Activated T-cell treated with anti-CD3 and anti-CD28 coated beads, Interleukin-2, amount 50 U/mL, for 24 hours (primary cell): ENCODE data around the gene AFF3.

Experiments used
- DNase-seq: peaks from one replicate; pipeline ENCODE4 v3.0.0-alpha.2; 2020
- H3K27ac Mint-ChIP-seq: 2 replicates; pipeline ENCODE4 v1.8.0; 2020; ENCODE audit warnings: mild to moderate bottlenecking, mixed read lengths
- H3K27me3 Mint-ChIP-seq: 2 replicates; pipeline ENCODE4 v1.8.0; 2020; ENCODE audit warnings: mixed read lengths
- H3K36me3 Mint-ChIP-seq: 2 replicates; pipeline ENCODE4 v1.8.0; 2020; ENCODE audit warnings: low read depth, mixed read lengths
- H3K4me1 Mint-ChIP-seq: 2 replicates; pipeline ENCODE4 v1.8.0; 2020; ENCODE audit warnings: low read depth, mixed read lengths
- H3K4me3 Mint-ChIP-seq: 2 replicates; pipeline ENCODE4 v1.8.0; 2020; ENCODE audit warnings: mild to moderate bottlenecking, moderate library complexity, mixed read lengths
- H3K9me3 Mint-ChIP-seq: 2 replicates; pipeline ENCODE4 v1.8.0; 2020; ENCODE audit warnings: mixed read lengths

The AFF3 gene

DNA sequence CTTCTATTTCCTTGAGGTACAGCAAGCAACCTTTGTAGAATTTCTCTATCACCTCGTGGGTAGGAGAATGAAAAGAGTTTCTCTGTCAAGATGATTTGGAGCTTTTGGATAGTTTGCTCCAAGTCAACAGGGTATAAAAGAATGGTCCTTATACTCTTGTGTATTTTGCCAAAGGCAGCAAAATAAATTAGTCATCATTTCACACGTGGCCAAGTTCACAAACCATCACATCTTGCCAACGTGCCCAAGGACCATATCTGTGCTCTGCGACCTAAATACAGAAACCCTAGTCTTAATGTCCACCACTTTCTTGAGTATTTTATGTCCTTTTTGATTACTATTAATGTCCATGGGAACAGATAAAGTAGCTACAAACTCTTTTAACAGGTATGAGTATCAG is 262.9 kb downstream of the AFF3 start:
- Mint-ChIP-seq H3K4me1 (no peaks in the 10 kb centered on the region), H3K27me3 (no peaks in the 10 kb centered on the region)
- DNase-seq: no peak

DNA sequence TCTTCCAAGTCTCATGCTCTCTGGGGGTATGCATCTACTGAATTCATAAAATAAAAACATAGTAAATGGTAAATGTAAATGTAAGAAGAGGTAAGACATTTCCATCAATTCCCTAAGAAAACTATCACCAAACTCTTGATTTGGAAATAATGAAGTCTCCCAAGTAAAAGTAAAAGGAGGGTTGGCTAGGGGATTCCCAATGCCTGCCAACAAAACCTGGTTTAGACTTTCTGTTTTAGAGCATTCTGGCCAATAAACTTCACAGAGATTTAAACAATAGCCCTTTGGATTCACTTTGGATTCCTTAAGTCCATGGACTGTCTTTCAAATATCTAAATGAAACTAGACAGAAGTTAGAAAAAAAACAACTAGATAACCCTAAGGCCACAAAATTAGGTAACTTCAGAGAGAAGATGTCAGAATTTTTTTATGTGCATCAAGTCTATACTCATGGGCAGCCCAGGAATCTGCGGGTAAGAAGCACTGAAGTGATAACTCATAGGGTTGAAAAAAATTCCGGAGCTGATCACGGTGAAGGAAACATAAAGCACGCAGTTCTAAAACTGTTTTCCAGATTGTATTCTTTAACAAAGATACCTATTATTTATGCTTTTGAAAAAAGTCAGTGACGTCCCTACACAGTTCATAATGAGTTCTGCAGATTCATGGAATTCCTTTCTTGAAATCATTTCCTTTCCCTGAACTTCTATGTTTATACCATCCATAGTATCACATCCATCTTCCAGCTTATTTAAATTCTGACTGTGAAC is 263.6 kb downstream of the AFF3 start:
- no peak overlapping the region for H3K27ac Mint-ChIP-seq

More for the DNA sequence above, 262.9 kb downstream of the AFF3 start:
- no peak overlapping the region for H3K27ac Mint-ChIP-seq
- H3K4me3 Mint-ChIP-seq: no peak overlapping the region
- H3K36me3 Mint-ChIP-seq: no peaks in the 10 kb centered on the region
- no peaks in the 10 kb centered on the region for H3K9me3 Mint-ChIP-seq

GRCh38 chr2:99877963-99878362 is 264.4 kb downstream of the AFF3 start:
- Mint-ChIP-seq H3K27me3 (no peaks in the 10 kb centered on the region), H3K4me3 (no peak overlapping the region), H3K4me1 (no peaks in the 10 kb centered on the region), H3K27ac (no peak overlapping the region), H3K36me3 (no peaks in the 10 kb centered on the region), H3K9me3 (no peaks in the 10 kb centered on the region)
- no peak for DNase-seq

More for the DNA sequence above, 263.6 kb downstream of the AFF3 start:
- no peaks in the 10 kb centered on the region for H3K27me3 Mint-ChIP-seq
- no peaks in the 10 kb centered on the region for H3K4me1 Mint-ChIP-seq
- DNase-seq: no peak
- H3K4me3 Mint-ChIP-seq: no peak overlapping the region
- H3K9me3 Mint-ChIP-seq: no peaks in the 10 kb centered on the region
- H3K36me3 Mint-ChIP-seq: no peaks in the 10 kb centered on the region

DNA sequence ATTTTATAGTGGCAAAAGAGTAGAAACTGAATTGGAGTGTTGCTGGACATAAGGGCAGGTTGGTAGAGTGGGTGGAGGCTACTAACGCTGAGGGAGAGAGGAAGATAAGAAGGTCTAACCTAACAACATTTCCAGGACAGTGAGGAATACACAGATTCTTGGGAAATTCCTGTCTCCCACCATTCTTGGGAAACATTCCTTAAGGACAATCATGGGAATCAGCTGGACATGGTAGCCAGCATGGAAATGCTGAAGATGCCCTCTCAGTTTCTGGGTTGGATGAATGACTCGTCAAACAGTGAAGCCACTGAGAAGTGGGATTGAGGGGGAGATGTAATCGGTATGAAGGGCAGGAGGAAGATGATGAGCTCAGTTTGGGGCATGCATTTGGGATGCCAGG is 265.4 kb downstream of the AFF3 start:
- no peaks in the 10 kb centered on the region for H3K9me3 Mint-ChIP-seq
- no peaks in the 10 kb centered on the region for H3K27me3 Mint-ChIP-seq
- DNase-seq: no peak
- no peaks in the 10 kb centered on the region for H3K36me3 Mint-ChIP-seq
- no peak overlapping the region for H3K4me3 Mint-ChIP-seq
- H3K27ac Mint-ChIP-seq: no peak overlapping the region
- H3K4me1 Mint-ChIP-seq: no peaks in the 10 kb centered on the region

DNA sequence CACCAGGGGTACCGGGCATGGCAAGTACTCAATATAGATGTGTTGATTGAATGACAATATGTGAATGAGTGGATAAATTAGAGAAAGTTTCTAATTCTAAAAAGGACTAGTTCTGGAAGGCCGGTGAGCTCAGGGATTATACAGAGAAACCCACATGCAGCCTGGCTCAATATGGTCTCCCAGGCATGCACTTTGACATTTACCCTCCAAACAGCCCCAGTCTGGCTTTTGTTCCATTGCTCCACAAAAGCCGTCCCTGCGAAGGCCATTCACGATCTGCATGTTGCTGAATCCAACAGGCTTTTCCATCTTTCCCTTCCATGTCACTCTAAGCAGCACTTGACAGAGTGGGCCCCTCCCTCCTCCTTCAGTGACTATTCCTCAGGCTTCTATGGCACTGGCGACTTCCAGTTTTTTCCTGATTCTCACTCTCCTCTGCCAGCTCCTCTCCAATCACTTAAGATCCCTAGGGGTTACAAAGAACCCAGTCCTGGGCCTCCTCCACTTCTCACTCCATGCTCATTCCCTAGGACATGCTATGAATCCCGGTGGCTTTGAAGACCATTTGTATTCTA is 266.7 kb downstream of the AFF3 start:
- H3K27ac Mint-ChIP-seq: no peak overlapping the region
- DNase-seq: no peak
- H3K27me3 Mint-ChIP-seq: no peaks in the 10 kb centered on the region
- no peaks in the 10 kb centered on the region for H3K4me1 Mint-ChIP-seq
- no peaks in the 10 kb centered on the region for H3K36me3 Mint-ChIP-seq
- no peaks in the 10 kb centered on the region for H3K9me3 Mint-ChIP-seq
- H3K4me3 Mint-ChIP-seq: no peak overlapping the region

DNA sequence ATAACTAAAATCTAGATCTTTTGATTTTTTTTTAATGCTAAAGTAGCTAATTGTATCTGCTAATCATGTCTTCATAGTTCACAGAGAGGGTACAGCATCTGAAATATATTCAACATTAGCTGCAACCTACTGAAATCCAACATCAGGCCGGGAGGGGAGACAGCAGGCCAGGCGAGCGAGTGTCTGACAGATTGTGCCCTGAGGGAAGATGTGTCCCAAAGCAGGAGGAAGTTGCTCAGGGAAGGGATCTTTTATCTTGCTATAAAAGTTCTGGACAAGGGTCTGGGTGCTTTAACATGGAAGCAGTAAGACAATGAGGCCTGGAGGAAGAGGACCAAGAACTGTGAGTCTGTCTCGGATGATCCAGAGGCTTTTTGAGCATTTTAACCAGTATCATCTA is 274.1 kb downstream of the AFF3 start:
- H3K27ac Mint-ChIP-seq: no peak overlapping the region
- no peak for DNase-seq

GRCh38 chr2:99867770-99868169 is 274.6 kb downstream of the AFF3 start:
- no peak for DNase-seq
- Mint-ChIP-seq H3K4me3 (no peak overlapping the region), H3K27ac (no peak overlapping the region), H3K36me3 (no peaks in the 10 kb centered on the region), H3K4me1 (no peaks in the 10 kb centered on the region), H3K27me3 (peaks cover 4% of the 10 kb centered on the region), H3K9me3 (no peaks in the 10 kb centered on the region)

More for the DNA sequence above, 274.1 kb downstream of the AFF3 start:
- H3K27me3 Mint-ChIP-seq: peaks cover 4% of the 10 kb centered on the region
- H3K4me1 Mint-ChIP-seq: no peaks in the 10 kb centered on the region
- H3K9me3 Mint-ChIP-seq: no peaks in the 10 kb centered on the region
- H3K36me3 Mint-ChIP-seq: no peaks in the 10 kb centered on the region
- H3K4me3 Mint-ChIP-seq: no peak overlapping the region

DNA sequence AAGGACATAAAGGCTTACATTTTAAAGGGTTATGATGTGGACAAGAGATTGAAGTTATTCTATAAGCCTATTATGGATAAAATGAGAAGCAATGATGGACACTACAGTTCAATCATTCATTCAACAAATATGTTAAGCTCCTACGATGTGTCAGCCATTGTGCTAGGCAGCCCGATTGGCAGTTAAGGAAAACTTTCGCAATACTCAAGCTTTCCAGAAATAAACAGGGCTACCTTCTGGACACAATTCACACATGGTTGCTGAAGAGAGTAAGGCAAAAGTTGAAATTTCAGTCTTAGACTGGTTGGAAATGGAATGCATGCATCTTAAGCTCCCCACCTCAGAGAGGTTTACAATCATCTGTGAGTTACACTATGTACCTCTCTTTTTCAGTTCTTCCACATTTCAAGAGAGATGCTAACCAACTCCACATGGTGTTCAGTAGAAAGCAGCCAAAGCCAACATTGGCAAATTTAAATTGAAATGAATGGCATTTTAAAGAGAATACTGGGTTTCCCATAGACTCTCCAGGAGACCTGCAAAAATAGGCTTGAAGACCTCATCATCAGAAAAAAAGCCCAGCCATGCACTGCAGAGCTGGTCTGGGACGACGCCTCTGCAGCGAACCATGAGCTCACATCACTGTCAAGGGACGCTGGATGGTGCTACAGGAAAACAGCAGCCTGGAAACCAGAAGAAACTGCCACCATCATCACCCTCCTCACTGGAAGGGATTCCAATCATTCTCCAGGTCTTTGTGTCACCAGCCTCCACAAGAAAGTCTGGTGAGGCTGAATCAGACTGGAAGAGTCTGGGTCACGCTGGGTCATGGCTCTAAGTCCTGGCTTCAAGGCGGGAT is 276.3 kb downstream of the AFF3 start:
- peaks cover 16% of the 10 kb centered on the region for H3K4me1 Mint-ChIP-seq
- H3K4me3 Mint-ChIP-seq: no peak overlapping the region
- no peak overlapping the region for H3K27ac Mint-ChIP-seq
- H3K36me3 Mint-ChIP-seq: no peaks in the 10 kb centered on the region
- no peaks in the 10 kb centered on the region for H3K9me3 Mint-ChIP-seq
- H3K27me3 Mint-ChIP-seq: peaks cover 4% of the 10 kb centered on the region
- DNase-seq: no peak

DNA sequence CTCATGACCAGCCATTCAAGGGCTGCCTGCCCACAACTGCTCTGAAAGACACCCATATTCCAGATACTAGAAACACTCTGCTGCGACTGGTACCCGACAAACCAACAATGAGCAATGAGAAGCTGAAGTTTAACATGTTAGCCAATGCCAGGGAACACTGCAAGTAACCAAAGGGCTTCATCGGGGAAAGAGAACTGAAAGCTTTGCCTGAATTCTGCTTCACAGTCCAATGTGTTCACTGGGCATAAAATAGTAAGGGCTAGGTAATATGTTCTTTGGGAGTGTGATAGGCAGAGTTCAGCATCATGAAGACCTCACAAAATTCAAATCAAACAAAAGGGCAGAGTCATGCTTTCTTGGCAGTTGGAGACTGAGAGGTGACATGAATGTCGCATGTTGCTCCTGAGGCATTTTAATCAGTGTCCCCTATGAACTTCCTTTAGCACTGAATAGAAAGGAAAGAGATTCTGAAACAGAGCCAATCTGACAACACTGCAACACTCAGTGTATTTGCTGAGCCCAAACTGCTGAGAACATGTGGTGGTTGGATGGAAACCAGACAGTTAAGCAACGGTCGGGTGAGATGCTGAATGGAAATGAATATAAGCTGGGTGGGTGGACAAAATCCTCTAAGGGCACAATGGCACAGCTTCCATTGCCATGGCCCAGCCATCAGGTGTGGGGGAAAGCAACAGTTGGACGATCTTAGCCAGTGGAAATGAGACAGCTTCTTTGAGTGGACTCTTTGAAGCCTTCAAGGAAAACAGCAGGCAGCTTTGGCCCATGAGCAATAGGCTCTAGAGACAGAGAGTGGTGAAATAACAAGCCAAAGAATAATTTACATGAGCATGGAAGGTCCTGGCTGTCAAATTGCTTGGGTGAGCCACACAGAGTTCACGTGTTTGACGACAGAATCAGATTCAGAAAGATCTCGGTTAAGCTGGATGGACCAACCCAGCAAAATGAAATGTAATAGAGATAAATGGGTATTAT is 277.5 kb downstream of the AFF3 start:
- no peak for DNase-seq
- Mint-ChIP-seq H3K4me1 (peaks cover 19% of the 10 kb centered on the region), H3K4me3 (no peak overlapping the region), H3K27ac (no peak overlapping the region), H3K9me3 (no peaks in the 10 kb centered on the region), H3K27me3 (peaks cover 4% of the 10 kb centered on the region), H3K36me3 (no peaks in the 10 kb centered on the region)

GRCh38 chr2:99863903-99864270 is 278.5 kb downstream of the AFF3 start:
- no peaks in the 10 kb centered on the region for H3K36me3 Mint-ChIP-seq
- H3K9me3 Mint-ChIP-seq: no peaks in the 10 kb centered on the region
- H3K4me1 Mint-ChIP-seq: peaks cover 19% of the 10 kb centered on the region
- H3K4me3 Mint-ChIP-seq: no peak overlapping the region
- no peak for DNase-seq
- H3K27ac Mint-ChIP-seq: no peak overlapping the region
- peaks cover 4% of the 10 kb centered on the region for H3K27me3 Mint-ChIP-seq

DNA sequence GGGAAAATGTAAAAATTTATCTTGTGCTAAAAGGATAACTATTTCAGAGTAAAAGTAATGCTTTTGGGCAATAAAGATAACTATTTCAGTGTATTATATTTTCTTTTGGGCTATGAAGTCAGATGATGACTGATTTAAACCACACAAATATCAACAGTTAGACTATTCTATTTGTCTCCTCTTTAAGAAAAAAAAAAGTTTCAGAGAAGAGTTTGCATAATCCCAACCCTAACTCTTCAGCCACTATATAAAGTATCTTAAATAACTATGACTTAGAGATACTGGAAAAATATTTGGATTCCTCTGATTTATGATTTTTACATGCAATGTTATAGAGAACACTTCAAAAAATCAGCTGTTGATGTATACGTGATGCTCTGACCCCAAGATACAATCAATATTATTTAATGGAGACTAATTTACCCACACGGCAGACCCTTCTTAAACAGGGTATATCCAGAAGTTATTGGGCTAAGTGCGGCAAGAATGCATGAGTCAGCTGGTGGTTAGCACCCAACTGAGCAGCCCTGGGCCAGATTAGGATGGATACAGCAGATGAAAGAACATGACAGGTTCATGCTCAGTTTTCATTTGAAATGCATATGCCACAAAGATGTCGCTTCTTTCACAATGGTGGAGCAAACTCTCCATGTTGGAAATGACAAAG is 279.0 kb downstream of the AFF3 start:
- Mint-ChIP-seq H3K4me3 (no peak overlapping the region), H3K4me1 (peaks cover 19% of the 10 kb centered on the region), H3K27ac (no peak overlapping the region)

DNA sequence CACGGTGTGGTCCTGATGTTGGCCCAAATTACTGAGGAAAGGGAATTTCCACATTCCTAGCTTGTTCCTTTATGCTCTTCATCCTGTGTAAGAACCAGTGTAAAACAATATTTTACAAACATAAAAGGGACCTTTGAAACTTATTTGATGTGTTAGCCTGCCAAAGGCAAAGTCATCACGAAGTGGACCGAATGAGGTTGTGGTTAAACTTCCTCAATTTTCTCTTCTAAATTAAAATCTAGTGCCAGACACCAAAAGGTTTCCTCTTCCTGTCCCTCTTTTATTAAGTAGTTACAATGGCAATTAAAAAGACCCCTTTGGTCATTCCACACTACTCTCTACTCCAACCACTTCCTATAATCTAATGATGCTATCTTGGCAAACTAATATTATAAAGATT is 279.8 kb downstream of the AFF3 start:
- Mint-ChIP-seq H3K9me3 (no peaks in the 10 kb centered on the region), H3K27ac (no peak overlapping the region), H3K4me3 (no peak overlapping the region), H3K27me3 (peaks cover 4% of the 10 kb centered on the region), H3K4me1 (peaks cover 19% of the 10 kb centered on the region), H3K36me3 (no peaks in the 10 kb centered on the region)
- no peak for DNase-seq

More for the DNA sequence above, 279.0 kb downstream of the AFF3 start:
- H3K36me3 Mint-ChIP-seq: no peaks in the 10 kb centered on the region
- no peaks in the 10 kb centered on the region for H3K9me3 Mint-ChIP-seq
- peaks cover 4% of the 10 kb centered on the region for H3K27me3 Mint-ChIP-seq
- DNase-seq: no peak

DNA sequence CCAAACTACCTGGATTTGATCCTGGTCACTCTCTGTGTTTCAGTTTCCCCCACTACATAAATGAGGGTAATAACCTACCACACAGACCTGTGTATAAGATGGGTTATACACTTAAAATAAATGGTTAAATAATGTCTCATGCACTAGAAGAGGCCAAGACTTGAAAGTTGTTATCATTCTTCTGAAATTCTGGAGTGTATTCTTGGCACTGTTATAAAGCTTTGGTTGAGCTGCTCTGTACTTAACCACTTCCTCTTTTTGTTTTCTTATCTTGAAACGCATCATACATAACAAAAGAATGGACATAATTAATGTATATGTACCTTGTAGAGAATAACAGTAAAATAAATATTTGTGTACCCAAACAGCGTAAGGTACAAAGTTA is 281.0 kb downstream of the AFF3 start:
- Mint-ChIP-seq H3K27ac (no peak overlapping the region), H3K4me1 (peaks cover 19% of the 10 kb centered on the region)

More for the DNA sequence above, 281.0 kb downstream of the AFF3 start:
- no peak overlapping the region for H3K4me3 Mint-ChIP-seq
- peaks cover 4% of the 10 kb centered on the region for H3K27me3 Mint-ChIP-seq
- H3K9me3 Mint-ChIP-seq: no peaks in the 10 kb centered on the region
- DNase-seq: no peak
- H3K36me3 Mint-ChIP-seq: no peaks in the 10 kb centered on the region
